ENCODE data around the gene F13A1. TPM values are rescaled to one million over a fixed set of nuclear protein-coding genes. Genes with fewer than 3 reads are reported as not detected.
"Not testable (repeated sequence)": the region's sequence is repeated elsewhere in the genome, so short reads cannot be mapped to it uniquely, and the experiment has no call there.

The F13A1 gene
- total and polyA plus RNA-seq, 4 experiments from 2014 or later = 0.06 to 0.44 (median 0.33) TPM; not detected in 1

DNA sequence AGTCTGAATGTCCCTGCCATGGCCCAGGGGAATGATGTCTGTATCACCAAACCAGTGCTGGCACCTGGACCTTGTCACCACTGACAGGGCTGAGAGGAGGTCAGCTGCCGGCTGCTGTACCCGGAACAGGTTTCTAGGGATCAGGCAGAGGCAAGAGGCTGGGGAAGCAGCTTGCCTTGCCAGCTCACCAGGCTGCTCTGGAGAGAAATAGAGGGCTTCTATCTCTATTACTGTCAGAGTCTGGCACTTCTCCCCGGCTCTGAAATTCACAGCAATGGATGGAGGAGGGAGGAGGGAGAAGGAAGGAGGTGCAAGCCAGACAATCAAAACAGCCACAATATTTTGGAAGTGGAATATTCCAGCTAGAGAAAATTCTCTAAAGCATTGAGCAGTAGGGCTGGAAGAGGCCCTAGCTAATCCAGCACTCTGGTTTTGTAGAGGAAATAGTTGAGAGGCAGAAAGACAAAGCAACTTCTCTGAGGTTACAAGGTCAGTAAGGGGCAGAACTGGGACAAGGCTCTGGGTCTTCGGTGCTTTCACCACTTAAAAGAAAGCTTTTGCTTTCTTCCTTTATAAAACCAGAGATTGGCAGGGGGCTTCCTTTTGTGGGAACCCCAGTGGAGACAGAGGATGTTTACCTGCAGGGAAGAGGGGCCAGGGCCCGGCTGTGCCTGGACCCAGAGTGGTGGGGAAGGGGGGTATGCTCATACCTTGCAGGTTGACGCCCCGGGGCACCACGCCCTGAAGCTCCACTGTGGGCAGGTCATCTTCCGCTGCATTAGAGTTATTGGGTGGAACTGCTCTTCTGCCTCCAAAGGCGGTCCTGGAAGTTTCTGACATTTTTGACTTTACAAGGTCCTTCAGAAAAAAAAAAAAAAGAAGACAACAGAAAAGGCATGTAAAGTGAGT, 2.4 kb downstream of the F13A1 start:
- H3K4me1 ChIP-seq (ENCODE audit: insufficient read depth, low read length) = no peaks in the 10 kb centered on the region
- Mint-ChIP-seq H3K27ac (no peak overlapping the region), H3K4me3 (no peak overlapping the region), H3K9me3 (peaks cover 0 to 2% (median 0%) of the 10 kb centered on the region in 8 donors), H3K4me1 (peaks cover 0 to 3% (median 0%) of the 10 kb centered on the region in 4 donors), H3K36me3 (no peaks in the 10 kb centered on the region), H3K27me3 (peaks cover 27 to 53% of the 10 kb centered on the region in 2 donors)
- intact Hi-C loops (cut with micrococcal nuclease) = no loop called here
- CTCF ChIA-PET (ENCODE audit: partially characterized antibody) = no interaction called here
- no peaks in the 10 kb centered on the region for H3K36me3 ChIP-seq (ENCODE audit: insufficient read depth, low read length)
- DNase-seq = no peak
- no peak overlapping the region for H3K4me3 ChIP-seq (ENCODE audit: low read length in 2 of 2)
- H3K27me3 ChIP-seq (ENCODE audit: insufficient read depth, low read length) = no peaks in the 10 kb centered on the region
- H3K27ac ChIP-seq (ENCODE audit: low read depth, low read length) = no peak overlapping the region
- POLR2A ChIA-PET (ENCODE audit: partially characterized antibody) = no interaction called here
- no peaks in the 10 kb centered on the region for H3K9me3 ChIP-seq (ENCODE audit: control insufficient read depth in 1 of 2, low read length in 2 of 2)

GRCh38 chr6:6317386-6317785, 3.1 kb downstream of the F13A1 start:
- intact Hi-C loops (cut with micrococcal nuclease) = no loop called here
- CTCF ChIA-PET (ENCODE audit: partially characterized antibody) = no interaction called here
- peaks cover 20 to 46% of the 10 kb centered on the region in 2 donors for H3K27me3 Mint-ChIP-seq

DNA sequence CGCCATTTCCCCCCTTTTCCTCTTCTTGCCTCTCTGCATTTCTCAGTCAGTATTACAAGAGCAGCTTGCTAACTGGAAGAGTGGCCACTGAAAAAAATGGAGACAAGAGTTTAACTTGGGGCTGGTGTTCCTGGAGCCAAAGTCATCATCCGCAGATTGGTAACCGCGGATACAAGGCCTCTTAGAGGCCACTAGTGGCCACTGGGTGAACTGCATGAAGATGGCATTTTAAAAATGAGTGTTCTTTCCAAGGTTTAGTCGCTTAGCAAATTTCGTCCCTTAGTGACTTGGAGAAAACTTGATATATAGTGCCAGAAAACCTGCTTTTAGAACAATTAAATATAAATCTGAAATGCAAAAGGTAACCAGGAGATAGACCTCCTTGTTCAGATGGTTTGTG, 4.8 kb downstream of the F13A1 start:
- H3K36me3 Mint-ChIP-seq = no peaks in the 10 kb centered on the region
- no peak overlapping the region for H3K27ac Mint-ChIP-seq

More at GRCh38 chr6:6317386-6317785, 3.1 kb downstream of the F13A1 start:
- Mint-ChIP-seq H3K9me3 (peaks cover 0 to 2% (median 0%) of the 10 kb centered on the region in 8 donors), H3K27ac (no peak overlapping the region), H3K4me3 (no peak overlapping the region), H3K4me1 (peaks cover 0 to 3% (median 0%) of the 10 kb centered on the region in 4 donors), H3K36me3 (no peaks in the 10 kb centered on the region)
- Histone ChIP-seq H3K4me1 (ENCODE audit: insufficient read depth, low read length) (no peaks in the 10 kb centered on the region), H3K36me3 (ENCODE audit: insufficient read depth, low read length) (no peaks in the 10 kb centered on the region), H3K4me3 (ENCODE audit: low read length in 2 of 2) (no peak overlapping the region), H3K9me3 (ENCODE audit: control insufficient read depth in 1 of 2, low read length in 2 of 2) (no peaks in the 10 kb centered on the region), H3K27ac (ENCODE audit: low read depth, low read length) (no peak overlapping the region), H3K27me3 (ENCODE audit: insufficient read depth, low read length) (no peaks in the 10 kb centered on the region)
- DNase-seq = no peak
- POLR2A ChIA-PET (ENCODE audit: partially characterized antibody) = no interaction called here

DNA sequence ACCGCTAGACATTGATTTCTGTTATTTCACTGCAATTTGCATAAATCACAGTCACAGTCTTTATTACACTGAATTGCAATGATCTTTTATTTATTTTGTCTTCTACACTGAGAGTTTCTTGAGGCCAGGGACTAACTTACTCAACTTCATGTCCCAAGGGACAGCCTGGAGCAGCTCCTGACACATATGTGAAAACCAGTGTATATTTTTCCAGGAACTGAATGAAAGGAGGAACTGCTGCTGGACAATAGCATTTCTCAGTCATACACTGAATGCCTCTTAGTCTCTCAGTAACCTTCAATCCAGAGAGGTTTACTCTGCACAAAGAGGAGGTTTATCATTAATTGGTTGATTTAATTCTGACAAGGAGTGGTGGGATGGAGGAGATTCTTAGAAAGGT, 5.9 kb downstream of the F13A1 start:
- H3K9me3 Mint-ChIP-seq = no peaks in the 10 kb centered on the region
- peaks cover 10 to 32% of the 10 kb centered on the region in 2 donors for H3K27me3 Mint-ChIP-seq
- no peak overlapping the region for H3K4me3 Mint-ChIP-seq
- no peak overlapping the region for H3K4me3 ChIP-seq (ENCODE audit: low read length in 2 of 2)
- intact Hi-C loops (cut with micrococcal nuclease) = no loop called here
- ChIA-PET CTCF (ENCODE audit: partially characterized antibody) (no interaction called here), POLR2A (ENCODE audit: partially characterized antibody) (no interaction called here)
- H3K36me3 Mint-ChIP-seq = no peaks in the 10 kb centered on the region
- no peak for DNase-seq
- H3K27me3 ChIP-seq (ENCODE audit: insufficient read depth, low read length) = no peaks in the 10 kb centered on the region
- H3K27ac ChIP-seq (ENCODE audit: low read depth, low read length) = no peak overlapping the region
- H3K36me3 ChIP-seq (ENCODE audit: insufficient read depth, low read length) = no peaks in the 10 kb centered on the region
- no peak overlapping the region for H3K27ac Mint-ChIP-seq
- H3K9me3 ChIP-seq (ENCODE audit: control insufficient read depth in 1 of 2, low read length in 2 of 2) = no peaks in the 10 kb centered on the region
- H3K4me1 ChIP-seq (ENCODE audit: insufficient read depth, low read length) = no peaks in the 10 kb centered on the region
- peaks cover 0 to 2% (median 0%) of the 10 kb centered on the region in 4 donors for H3K4me1 Mint-ChIP-seq

More for the DNA sequence above, 4.8 kb downstream of the F13A1 start:
- no peaks in the 10 kb centered on the region for H3K4me1 ChIP-seq (ENCODE audit: insufficient read depth, low read length)
- Mint-ChIP-seq H3K9me3 (no peaks in the 10 kb centered on the region), H3K27me3 (peaks cover 13 to 36% of the 10 kb centered on the region in 2 donors), H3K4me1 (peaks cover 0 to 3% (median 0%) of the 10 kb centered on the region in 4 donors), H3K4me3 (no peak overlapping the region)
- intact Hi-C loops (cut with micrococcal nuclease) = no loop called here
- POLR2A ChIA-PET (ENCODE audit: partially characterized antibody) = no interaction called here
- H3K36me3 ChIP-seq (ENCODE audit: insufficient read depth, low read length) = no peaks in the 10 kb centered on the region
- CTCF ChIA-PET (ENCODE audit: partially characterized antibody) = interaction anchor here (1.2 kb wide), 2 partner anchors 8 to 1172 kb away, joined by 3 to 4 read pairs; no protein-coding TSS in a partner anchor
- DNase-seq = peak in 1 of 5 donors; percentile 15
- no peak overlapping the region for H3K27ac ChIP-seq (ENCODE audit: low read depth, low read length)
- H3K4me3 ChIP-seq (ENCODE audit: low read length in 2 of 2) = no peak overlapping the region
- no peaks in the 10 kb centered on the region for H3K9me3 ChIP-seq (ENCODE audit: control insufficient read depth in 1 of 2, low read length in 2 of 2)
- no peaks in the 10 kb centered on the region for H3K27me3 ChIP-seq (ENCODE audit: insufficient read depth, low read length)

DNA sequence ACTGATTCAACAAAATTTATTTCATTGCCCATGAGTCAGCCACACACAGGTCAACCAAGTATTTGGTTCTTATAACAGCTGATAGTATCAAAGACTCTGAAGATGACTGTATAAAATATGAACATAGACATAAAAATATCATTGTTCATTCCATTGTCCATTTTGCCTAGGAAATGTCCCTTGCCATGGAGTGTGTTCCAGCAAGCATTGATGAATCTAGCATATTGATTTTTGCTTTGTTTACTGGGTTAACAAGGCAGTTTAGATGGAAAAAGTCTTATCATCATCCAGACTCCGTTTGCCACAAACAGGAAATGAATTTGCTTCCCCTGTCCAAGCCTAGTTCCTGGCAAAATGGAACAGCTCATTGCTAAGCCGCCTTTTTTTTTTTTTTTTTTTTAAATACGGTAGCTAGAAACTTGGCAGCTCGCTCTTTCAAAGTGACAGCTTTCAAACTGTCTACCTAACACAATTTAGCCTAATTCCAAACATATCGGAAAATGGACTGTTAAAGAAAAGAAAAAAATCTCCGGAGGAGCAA, 7.5 kb downstream of the F13A1 start:
- CTCF ChIA-PET (ENCODE audit: partially characterized antibody) = interaction anchor here (0.6 to 1.6 kb wide), 2 partner anchors 113 to 842 kb away, joined by 3 read pairs; no protein-coding TSS in a partner anchor
- intact Hi-C loops (cut with micrococcal nuclease) = no loop called here

GRCh38 chr6:6305575-6305974, 14.9 kb downstream of the F13A1 start:
- H3K9me3 Mint-ChIP-seq = peaks cover 0 to 4% (median 4%) of the 10 kb centered on the region in 8 donors
- DNase-seq = no peak
- no peak overlapping the region for H3K27ac ChIP-seq (ENCODE audit: low read depth, low read length)
- H3K27me3 Mint-ChIP-seq = peaks cover 16 to 18% of the 10 kb centered on the region in 2 donors
- H3K27ac Mint-ChIP-seq = no peak overlapping the region
- no peaks in the 10 kb centered on the region for H3K36me3 ChIP-seq (ENCODE audit: insufficient read depth, low read length)
- no peak overlapping the region for H3K4me3 Mint-ChIP-seq
- H3K36me3 Mint-ChIP-seq = no peaks in the 10 kb centered on the region
- POLR2A ChIA-PET (ENCODE audit: partially characterized antibody) = no interaction called here
- H3K4me1 Mint-ChIP-seq = no peaks in the 10 kb centered on the region
- no peak overlapping the region for H3K4me3 ChIP-seq (ENCODE audit: low read length in 2 of 2)
- CTCF ChIA-PET (ENCODE audit: partially characterized antibody) = no interaction called here
- H3K4me1 ChIP-seq (ENCODE audit: insufficient read depth, low read length) = no peaks in the 10 kb centered on the region
- H3K27me3 ChIP-seq (ENCODE audit: insufficient read depth, low read length) = peaks cover 5% of the 10 kb centered on the region
- H3K9me3 ChIP-seq (ENCODE audit: control insufficient read depth in 1 of 2, low read length in 2 of 2) = no peaks in the 10 kb centered on the region
- intact Hi-C loops (cut with micrococcal nuclease) = no loop called here

More for the DNA sequence above, 7.5 kb downstream of the F13A1 start:
- Histone ChIP-seq H3K27ac (ENCODE audit: low read depth, low read length) (no peak overlapping the region), H3K4me3 (ENCODE audit: low read length in 2 of 2) (no peak overlapping the region), H3K9me3 (ENCODE audit: control insufficient read depth in 1 of 2, low read length in 2 of 2) (no peaks in the 10 kb centered on the region), H3K4me1 (ENCODE audit: insufficient read depth, low read length) (no peaks in the 10 kb centered on the region), H3K27me3 (ENCODE audit: insufficient read depth, low read length) (no peaks in the 10 kb centered on the region), H3K36me3 (ENCODE audit: insufficient read depth, low read length) (no peaks in the 10 kb centered on the region)
- no peaks in the 10 kb centered on the region for H3K9me3 Mint-ChIP-seq
- H3K36me3 Mint-ChIP-seq = no peaks in the 10 kb centered on the region
- no peak for DNase-seq
- no peak overlapping the region for H3K4me3 Mint-ChIP-seq
- H3K4me1 Mint-ChIP-seq = no peaks in the 10 kb centered on the region
- no peak overlapping the region for H3K27ac Mint-ChIP-seq
- H3K27me3 Mint-ChIP-seq = peaks cover 7 to 24% of the 10 kb centered on the region in 2 donors
- POLR2A ChIA-PET (ENCODE audit: partially characterized antibody) = no interaction called here

DNA sequence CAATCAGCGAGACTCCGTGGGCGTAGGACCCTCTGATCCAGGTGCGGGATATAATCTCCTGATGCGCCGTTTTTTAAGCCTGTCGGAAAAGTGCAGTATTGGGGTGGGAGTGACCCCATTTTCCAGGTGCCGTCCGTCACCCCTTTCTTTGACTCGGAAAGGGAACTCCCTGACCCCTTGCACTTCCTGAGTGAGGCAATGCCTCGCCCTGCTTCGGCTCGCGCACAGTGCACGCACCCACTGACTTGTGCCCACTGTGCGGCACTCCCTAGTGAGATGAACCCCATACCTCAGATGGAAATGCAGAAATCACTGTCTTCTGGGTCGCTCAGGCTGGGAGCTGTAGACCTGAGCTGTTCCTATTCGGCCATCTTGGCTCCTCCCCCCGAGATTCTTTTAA, 20.1 kb downstream of the F13A1 start:
- H3K36me3 ChIP-seq (ENCODE audit: insufficient read depth, low read length); H3K4me3 ChIP-seq (ENCODE audit: low read length in 2 of 2); H3K36me3 Mint-ChIP-seq; H3K9me3 Mint-ChIP-seq; H3K27ac Mint-ChIP-seq; H3K9me3 ChIP-seq (ENCODE audit: control insufficient read depth in 1 of 2, low read length in 2 of 2); CTCF ChIA-PET (ENCODE audit: partially characterized antibody); H3K27me3 ChIP-seq (ENCODE audit: insufficient read depth, low read length); intact Hi-C loops (cut with micrococcal nuclease); H3K4me1 ChIP-seq (ENCODE audit: insufficient read depth, low read length); DNase-seq; H3K4me1 Mint-ChIP-seq; POLR2A ChIA-PET (ENCODE audit: partially characterized antibody); H3K27ac ChIP-seq (ENCODE audit: low read depth, low read length); H3K4me3 Mint-ChIP-seq: not testable (repeated sequence)
- H3K27me3 Mint-ChIP-seq = peaks cover 6 to 11% of the 10 kb centered on the region in 2 donors

Data from CD4-positive, alpha-beta memory T cell (primary cell).